Body of pancreas (tissue), 4 donors: ENCODE measurements around the gene KIF26A. TPM values are rescaled to one million over a fixed set of nuclear protein-coding genes. Genes with fewer than 3 reads are reported as not detected.

ENCODE experiments used
- ATAC-seq: fragments of 150-250 bp; one replicate; pipeline ENCODE4 v1.9.1; 2016
- DNase-seq, 4 donors: peaks; one replicate each; pipeline ENCODE4 v3.0.0-alpha.2; 2019
- H3K27ac ChIP-seq, 4 donors: fragments of 200-600 bp; sonication (generic); 1 replicate in 3 of 4; 2 replicates in 1 of 4; pipeline versions ENCODE4 v1.5.1 to v1.6.1; 2016 to 2019; ENCODE audit warnings: mild to moderate bottlenecking in 1 of 4, mixed read lengths in 1 of 4, moderate library complexity in 1 of 4
- H3K27me3 ChIP-seq, 2 donors: fragments of 200-600 bp; sonication (generic); one replicate each; pipeline ENCODE4 v1.6.0; 2016; ENCODE audit warnings: mild to moderate bottlenecking in 1 of 2
- H3K36me3 ChIP-seq, 2 donors: fragments of 200-600 bp; sonication (generic); replicated peaks in 1 of 2; 2 replicates each; pipeline ENCODE4 v1.5.1; 2016; ENCODE audit warnings: low read depth in 2 of 2; ENCODE audit not compliant: insufficient read depth in 1 of 2
- H3K4me1 ChIP-seq: fragments of 200-600 bp; sonication (generic); one replicate; pipeline ENCODE4 v1.6.0; 2016
- H3K4me3 ChIP-seq, 2 donors: fragments of 200-600 bp; sonication (generic); 1 replicate in 1 of 2; 2 replicates in 1 of 2; pipeline ENCODE4 v1.5.1; 2016 to 2019
- H3K9me3 ChIP-seq, 3 donors: fragments of 200-600 bp; sonication (generic); 1 replicate in 2 of 3; 2 replicates in 1 of 3; pipeline ENCODE4 v1.5.1; 2016
- CTCF ChIP-seq, 7 experiments: fragments of 450-650 bp in 4 of 7; fragments of 200-600 bp in 3 of 7; sonication (generic) in 3 of 7; IDR thresholded peaks; one replicate each; pipeline ENCODE4 v1.5.1; 2016 to 2019; ENCODE audit warnings: antibody characterized with exemption in 7 of 7
- POLR2A ChIP-seq, 3 donors: fragments of 450-650 bp; IDR thresholded peaks; one replicate each; pipeline ENCODE4 v1.6.1; 2016; ENCODE audit warnings: antibody characterized with exemption in 3 of 3, mild to moderate bottlenecking in 2 of 3
- WGBS, 2 donors: methylation state at CpG; one replicate each; pipeline ENCODE4 v1.1.5; 2017; 5-methylcytosine and 5-hydroxymethylcytosine counted together
- intact Hi-C: fragments of 100-400 bp; cut with DNase I; formaldehyde crosslinking; loops from one replicate; pipeline ENCODE4 v1.15.1; 2023
- total RNA-seq, 2 donors: library from RNA; depleted of rRNA; stranded (reverse); fragments of >200 nt; gene quantifications; one replicate each; pipeline ENCODE4 v1.1.0, GENCODE V29; 2016

The KIF26A gene
- total RNA-seq, 2 donors from 2014 or later, result 14.8 to 17.1 TPM

GRCh38 chr14:104182857-104183425 lies 44.6 kb downstream of the KIF26A start:
- Histone ChIP-seq H3K4me3 (no peak overlapping the region), H3K27me3 (no peaks in the 10 kb centered on the region), H3K4me1 (no peaks in the 10 kb centered on the region), H3K36me3 (no peaks in the 10 kb centered on the region), H3K27ac (no peak overlapping the region), H3K9me3 (no peaks in the 10 kb centered on the region)
- intact Hi-C loops, result no loop called here
- DNase-seq (no peak), ATAC-seq (no peak)
- WGBS, 2 donors, result 69 to 74% methylated on average over 14 to 15 of the region's 16 CpGs
- no peak for TF ChIP-seq CTCF (IDR thresholded peaks at IDR 0.05)
- TF ChIP-seq POLR2A (IDR thresholded peaks at IDR 0.05), result no peak

- intact Hi-C loops, result no loop called here
- Histone ChIP-seq H3K4me1 (no peaks in the 10 kb centered on the region), H3K9me3 (no peaks in the 10 kb centered on the region), H3K27me3 (no peaks in the 10 kb centered on the region), H3K36me3 (no peaks in the 10 kb centered on the region), H3K27ac (no peak overlapping the region), H3K4me3 (no peak overlapping the region)
- DNase-seq, result no peak
- no peak for TF ChIP-seq POLR2A (IDR thresholded peaks at IDR 0.05)
- no peak for TF ChIP-seq CTCF (IDR thresholded peaks at IDR 0.05)
- ATAC-seq, result no peak
- WGBS, 2 donors, result 74 to 100% methylated on average over 2 to 13 of the region's 13 CpGs
These were observed 45.4 kb downstream of the KIF26A start for GRCh38 chr14:104183796-104184195.

DNA sequence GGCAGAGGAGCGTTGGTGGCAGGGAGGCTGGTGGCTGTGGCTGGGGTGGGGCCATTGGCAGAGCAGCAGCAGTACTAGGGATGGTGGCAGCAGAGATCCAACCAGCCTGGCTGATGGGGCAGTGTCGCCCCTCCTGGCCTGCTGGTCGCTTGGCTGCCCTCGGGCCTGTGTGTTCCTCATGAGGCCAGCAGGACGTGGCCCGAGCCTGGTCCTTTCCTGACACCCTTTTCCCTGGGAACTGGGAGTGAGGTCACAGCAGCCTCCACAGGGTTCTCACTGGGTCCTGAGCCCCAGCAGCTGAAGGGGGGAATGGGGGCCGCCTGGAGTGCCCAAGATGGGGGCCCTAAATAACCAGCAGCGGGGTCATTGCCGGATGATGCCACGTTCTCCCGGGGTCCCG lies 46.1 kb downstream of the KIF26A start:
- peak overlapping the region in 1 of 4 donors; percentile 6 for H3K27ac ChIP-seq
- WGBS, 2 donors, result 60 to 80% methylated on average over 1 to 12 of the region's 12 CpGs
- no peak overlapping the region for H3K4me3 ChIP-seq
- H3K27me3 ChIP-seq, result no peaks in the 10 kb centered on the region
- H3K4me1 ChIP-seq, result no peaks in the 10 kb centered on the region
- ATAC-seq (no peak), DNase-seq (no peak)
- no peaks in the 10 kb centered on the region for H3K9me3 ChIP-seq
- intact Hi-C loops, result no loop called here
- no peaks in the 10 kb centered on the region for H3K36me3 ChIP-seq
- TF ChIP-seq CTCF (IDR thresholded peaks at IDR 0.05), result no peak
- no peak for TF ChIP-seq POLR2A (IDR thresholded peaks at IDR 0.05)

DNA sequence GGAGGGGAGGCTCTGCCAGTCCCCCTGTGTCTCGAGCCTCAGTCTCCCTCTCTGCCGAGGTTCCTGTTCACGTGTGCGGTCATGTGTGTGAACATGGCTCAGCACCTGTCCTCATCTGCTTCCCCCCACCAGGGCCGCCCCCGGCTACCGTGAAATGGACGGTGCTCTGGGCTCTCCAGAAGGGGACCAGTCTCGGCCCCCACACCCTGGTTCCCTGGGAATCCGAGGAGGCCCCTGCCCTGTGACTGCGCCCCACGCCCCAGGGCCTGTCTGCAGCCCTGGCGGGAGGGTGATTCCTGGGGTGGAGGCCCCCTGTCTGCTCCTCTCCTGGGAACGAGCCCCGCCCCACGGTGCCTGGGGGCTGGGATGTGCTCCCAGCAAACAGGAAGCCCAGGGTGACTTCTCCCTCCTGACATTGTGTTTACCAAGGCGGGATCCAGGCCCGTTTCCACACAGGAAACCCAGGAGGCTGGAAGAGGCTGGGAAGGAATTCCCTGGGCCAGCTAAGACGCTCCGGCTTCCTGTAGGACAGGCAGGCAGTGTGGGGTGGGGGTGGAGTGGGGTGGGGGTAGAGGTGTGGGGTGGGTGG lies 46.6 kb downstream of the KIF26A start:
- WGBS, 2 donors, result 45 to 58% methylated on average over 6 to 19 of the region's 20 CpGs
- peak overlapping the region in 1 of 4 donors; percentile 6 for H3K27ac ChIP-seq
- H3K9me3 ChIP-seq, result no peaks in the 10 kb centered on the region

More for the DNA sequence above, 46.6 kb downstream of the KIF26A start:
- DNase-seq (no peak), ATAC-seq (no peak)
- Histone ChIP-seq H3K4me3 (no peak overlapping the region), H3K4me1 (no peaks in the 10 kb centered on the region), H3K36me3 (no peaks in the 10 kb centered on the region), H3K27me3 (no peaks in the 10 kb centered on the region)
- no peak for TF ChIP-seq POLR2A (IDR thresholded peaks at IDR 0.05)
- TF ChIP-seq CTCF (IDR thresholded peaks at IDR 0.05), result no peak
- intact Hi-C loops, result no loop called here
